Pulmonary artery endothelial cell (primary cell): ENCODE results near the gene TEN1. TPM values are rescaled to one million over a fixed set of nuclear protein-coding genes. Genes with fewer than 3 reads are reported as not detected.

Source experiments
- total RNA-seq: library from RNA; depleted of rRNA; stranded (reverse); fragments of >200 nt; gene quantifications from 2 replicates; pipeline ENCODE4 v1.2.3, GENCODE V29; 2014

Gene TEN1
- total RNA-seq, 1 donor from 2014 or later = 25.8 TPM

Other genes starting within 250 kb of the TEN1 start
- gene GALK1, start 214.0 kb upstream of the TEN1 start, total RNA-seq = 93.3 and 120 TPM in 2 replicates
- 7.6 and 10.2 TPM in 2 replicates for gene UNK, start 194.4 kb upstream of the TEN1 start, total RNA-seq
- gene UNC13D, start 134.8 kb upstream of the TEN1 start, total RNA-seq = 7.3 and 7.6 TPM in 2 replicates
- gene WBP2, start 123.9 kb upstream of the TEN1 start, total RNA-seq = 21.0 and 28.5 TPM in 2 replicates
- gene TRIM47, start 100.7 kb upstream of the TEN1 start, total RNA-seq = 30.6 and 56.0 TPM in 2 replicates
- 32.2 and 32.6 TPM in 2 replicates for gene TRIM65, start 82.3 kb upstream of the TEN1 start, total RNA-seq
- 31.9 and 38.7 TPM in 2 replicates for gene MRPL38, start 74.4 kb upstream of the TEN1 start, total RNA-seq
- 6.9 and 10.4 TPM in 2 replicates for gene FBF1, start 38.2 kb upstream of the TEN1 start, total RNA-seq
- 65.8 and 75.8 TPM in 2 replicates for gene ACOX1, start 74 bp upstream of the TEN1 start, total RNA-seq
- gene CDK3, start 21.6 kb downstream of the TEN1 start, total RNA-seq = 1.1 and 1.2 TPM in 2 replicates
- gene EVPL, start 48.1 kb downstream of the TEN1 start, total RNA-seq = not detected in 2 replicates
- gene SRP68, start 93.3 kb downstream of the TEN1 start, total RNA-seq = 35.2 and 44.1 TPM in 2 replicates
- 0.07 TPM in 1 of 2 replicates, not detected in the other for gene GALR2, start 95.5 kb downstream of the TEN1 start, total RNA-seq
- gene ZACN, start 99.9 kb downstream of the TEN1 start, total RNA-seq = not detected in 2 replicates
- 82.1 and 89.1 TPM in 2 replicates for gene EXOC7, start 124.5 kb downstream of the TEN1 start, total RNA-seq
- not detected in 2 replicates for gene FOXJ1, start 162.0 kb downstream of the TEN1 start, total RNA-seq